Coronary artery (tissue), 2 donors: Measurements from ENCODE around the gene WHRN.

ENCODE experiments used
- DNase-seq: peaks from one replicate; pipeline ENCODE4 v3.0.0-alpha.2; 2017; ENCODE audit warnings: low spot score
- H3K27ac ChIP-seq, 2 donors: fragments of 200-600 bp; sonication (generic); one replicate each; pipeline ENCODE4 v1.5.1; 2016 to 2019
- H3K4me3 ChIP-seq: fragments of 200-600 bp; sonication (generic); 2 replicates; pipeline ENCODE4 v1.5.1; 2016; ENCODE audit warnings: mild to moderate bottlenecking, moderate library complexity
- TF ChIP-seq, protein P1 (sequence below): fragments of 200-600 bp; sonication (generic); IDR thresholded peaks from one replicate; pipeline ENCODE4 v1.5.1; 2019; ENCODE audit warnings: antibody characterized with exemption

WHRN gene

DNA sequence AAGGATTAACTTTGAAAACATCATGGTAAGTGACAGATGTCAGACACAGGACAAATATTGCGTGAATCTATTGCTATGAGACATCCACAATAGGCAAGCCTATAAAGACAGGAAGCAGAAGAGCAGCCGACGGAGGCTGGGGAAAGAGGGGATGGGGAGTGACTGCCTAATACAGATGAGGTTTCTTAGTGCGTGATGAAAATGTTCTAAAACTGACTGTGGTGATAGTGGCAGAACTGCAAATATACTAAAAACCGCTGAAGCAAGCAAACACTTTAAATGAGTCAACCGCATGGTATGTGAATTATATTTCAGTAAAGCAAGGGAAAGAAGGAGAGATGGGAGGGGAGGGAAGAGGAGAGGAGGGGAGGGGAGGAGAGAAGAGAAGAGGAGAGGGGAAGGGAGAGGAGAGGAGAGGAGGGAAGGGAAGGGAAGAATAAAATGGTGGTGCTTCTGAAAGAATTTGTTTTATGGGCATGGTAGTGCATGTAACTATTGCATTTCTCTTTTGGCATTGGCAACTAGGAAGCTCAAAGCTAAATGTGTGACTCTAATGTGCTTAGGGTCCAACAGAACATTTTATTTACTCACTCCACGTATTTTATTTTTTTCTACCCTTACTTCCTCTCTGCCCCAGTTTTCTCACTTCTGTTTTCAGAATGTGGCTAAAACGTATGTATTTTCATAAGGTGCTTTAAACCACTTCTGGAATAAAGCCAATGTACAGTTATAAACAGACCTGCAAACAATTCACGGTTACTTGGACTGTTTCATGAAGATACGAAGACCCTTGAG, 138.7 kb downstream of the WHRN start:
- Histone ChIP-seq H3K4me3 (no peak overlapping the region), H3K27ac (peak overlapping the region; percentile 55 to 78)
- DNase-seq: no peak
- TF ChIP-seq, protein P1, sequence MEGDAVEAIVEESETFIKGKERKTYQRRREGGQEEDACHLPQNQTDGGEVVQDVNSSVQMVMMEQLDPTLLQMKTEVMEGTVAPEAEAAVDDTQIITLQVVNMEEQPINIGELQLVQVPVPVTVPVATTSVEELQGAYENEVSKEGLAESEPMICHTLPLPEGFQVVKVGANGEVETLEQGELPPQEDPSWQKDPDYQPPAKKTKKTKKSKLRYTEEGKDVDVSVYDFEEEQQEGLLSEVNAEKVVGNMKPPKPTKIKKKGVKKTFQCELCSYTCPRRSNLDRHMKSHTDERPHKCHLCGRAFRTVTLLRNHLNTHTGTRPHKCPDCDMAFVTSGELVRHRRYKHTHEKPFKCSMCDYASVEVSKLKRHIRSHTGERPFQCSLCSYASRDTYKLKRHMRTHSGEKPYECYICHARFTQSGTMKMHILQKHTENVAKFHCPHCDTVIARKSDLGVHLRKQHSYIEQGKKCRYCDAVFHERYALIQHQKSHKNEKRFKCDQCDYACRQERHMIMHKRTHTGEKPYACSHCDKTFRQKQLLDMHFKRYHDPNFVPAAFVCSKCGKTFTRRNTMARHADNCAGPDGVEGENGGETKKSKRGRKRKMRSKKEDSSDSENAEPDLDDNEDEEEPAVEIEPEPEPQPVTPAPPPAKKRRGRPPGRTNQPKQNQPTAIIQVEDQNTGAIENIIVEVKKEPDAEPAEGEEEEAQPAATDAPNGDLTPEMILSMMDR: no peak

DNA sequence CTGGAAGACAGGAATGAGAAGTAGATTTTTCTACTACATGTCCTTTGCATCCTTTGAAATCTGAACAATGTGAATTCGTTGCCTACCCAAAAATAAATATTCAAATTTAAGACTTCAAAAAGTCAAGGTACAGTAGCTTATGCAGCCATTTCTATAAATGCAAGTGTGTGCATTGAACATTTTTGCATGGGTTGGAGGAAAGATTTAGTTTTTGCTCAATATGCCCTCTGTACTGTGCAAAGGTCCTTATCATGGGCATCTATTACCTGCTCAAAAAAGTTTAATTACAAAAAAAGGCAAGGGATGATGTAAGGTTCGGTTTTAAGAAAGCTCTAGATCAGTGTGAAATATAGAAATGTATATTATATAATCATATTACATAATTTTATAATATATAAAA, 140.1 kb downstream of the WHRN start:
- DNase-seq: no peak
- Histone ChIP-seq H3K27ac (no peak overlapping the region), H3K4me3 (no peak overlapping the region)
- TF ChIP-seq, protein P1: no peak

DNA sequence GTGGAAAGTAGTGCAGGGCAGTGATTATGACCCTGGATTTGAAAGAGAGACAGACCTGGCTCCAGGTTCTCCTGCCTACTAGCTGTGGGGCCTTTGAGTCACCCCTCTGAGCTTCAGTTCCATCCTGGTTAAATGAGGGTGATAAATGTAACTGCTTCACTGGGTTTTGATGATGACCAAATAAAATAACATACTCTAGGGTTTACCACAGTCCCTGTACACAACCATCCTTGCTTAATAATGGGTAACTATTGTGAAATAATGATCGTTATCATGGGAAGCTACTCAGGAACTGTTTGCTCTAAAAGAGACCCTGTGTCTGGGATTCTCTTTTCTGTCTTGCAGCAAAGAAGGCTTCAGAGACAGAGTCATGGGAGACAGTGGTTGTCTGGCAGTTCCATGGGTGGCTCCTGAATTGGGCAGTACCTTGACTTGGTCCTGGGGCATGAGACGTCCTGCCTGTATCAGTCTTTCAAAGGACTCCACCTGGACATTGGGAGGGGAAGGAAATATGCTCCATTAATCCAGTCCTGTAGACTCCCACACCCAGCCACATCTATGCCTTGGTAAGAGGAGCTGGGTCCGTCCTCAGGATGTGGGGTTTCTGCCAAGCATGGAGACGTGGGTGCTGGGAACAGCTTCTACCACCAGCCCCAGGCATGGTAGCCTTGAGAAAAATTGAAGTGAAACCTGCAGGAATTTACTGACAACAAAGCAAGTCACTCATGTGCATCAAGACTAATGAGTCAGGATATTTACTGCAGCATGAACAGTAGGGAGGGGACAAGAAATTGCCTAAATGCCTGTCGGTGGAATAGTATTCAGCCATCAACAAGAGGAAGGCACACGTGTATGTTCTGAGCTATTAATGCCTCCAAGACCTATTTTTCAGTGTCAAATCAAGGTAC, 140.9 kb downstream of the WHRN start:
- H3K27ac ChIP-seq: peak overlapping the region in 1 of 2 donors; percentile 24
- TF ChIP-seq, protein P1: no peak
- DNase-seq: no peak

GRCh38 chr9:114363424-114363823, 141.8 kb downstream of the WHRN start:
- Histone ChIP-seq H3K4me3 (no peak overlapping the region), H3K27ac (no peak overlapping the region)
- DNase-seq: no peak
- TF ChIP-seq, protein P1: no peak

More for the DNA sequence above, 140.9 kb downstream of the WHRN start:
- H3K4me3 ChIP-seq: no peak overlapping the region

DNA sequence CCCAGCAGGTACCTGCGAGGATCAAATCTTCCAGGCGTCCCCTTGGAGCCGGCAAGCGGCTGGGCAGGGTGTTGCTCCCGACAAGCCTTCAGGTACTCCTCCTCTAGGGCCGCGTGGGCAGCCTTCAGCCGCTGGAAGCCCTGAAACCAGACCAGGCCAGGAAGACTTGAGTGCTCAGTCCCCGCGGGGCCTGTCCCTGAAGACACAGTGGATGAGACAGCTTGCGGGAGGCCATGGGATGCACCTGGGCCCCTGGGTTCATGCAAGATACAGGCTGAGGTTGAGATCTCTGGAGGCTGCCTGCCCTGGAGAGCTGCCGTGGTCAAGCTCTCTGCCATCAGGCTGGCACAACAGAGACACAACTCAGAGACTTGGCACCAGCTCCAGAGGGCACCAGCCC, 142.9 kb downstream of the WHRN start:
- DNase-seq: no peak
- no peak overlapping the region for H3K27ac ChIP-seq

DNA sequence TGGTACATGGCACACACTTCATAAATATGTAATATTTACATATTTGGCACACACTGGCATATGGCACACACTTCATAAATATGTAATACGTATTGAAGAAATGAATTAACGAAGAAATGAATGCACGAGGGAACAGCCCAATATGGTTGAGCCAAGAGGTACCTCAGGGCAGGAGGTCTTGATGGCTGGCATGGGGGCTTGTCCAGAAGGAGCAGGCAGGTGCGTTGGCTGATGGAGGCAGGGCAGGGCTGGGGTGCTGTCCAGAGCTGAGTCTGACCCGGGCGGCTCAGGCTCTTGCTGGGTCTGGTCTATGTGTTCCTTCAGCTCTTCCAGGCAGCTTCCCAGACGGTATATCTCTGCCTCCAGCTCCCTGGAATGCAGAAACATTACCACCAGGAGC, 143.7 kb downstream of the WHRN start:
- TF ChIP-seq, protein P1: no peak
- no peak overlapping the region for H3K4me3 ChIP-seq
- no peak overlapping the region for H3K27ac ChIP-seq
- DNase-seq: no peak

More for the DNA sequence above, 142.9 kb downstream of the WHRN start:
- no peak overlapping the region for H3K4me3 ChIP-seq
- TF ChIP-seq, protein P1: no peak
